Caco-2 (cell line): ENCODE data around the gene TACC3. TPM values are rescaled to one million over a fixed set of nuclear protein-coding genes. Genes with fewer than 3 reads are reported as not detected.
A peak's percentile ranks its signal among the peaks of the same experiment; 100 is the strongest.

Experiments
- BruUV-seq: library from RNA; stranded (reverse); fragments of 400-500 nt; replicated peaks from 2 replicates; lab custom pipeline; 2021; lab: Mats Ljungman, UMichigan
- CTCF ChIA-PET: fragments of 300-600 bp; sonication (Branson Sonifier 250); formaldehyde crosslinking; loops from one replicate; lab custom pipeline; 2022; ENCODE audit warnings: antibody characterized with exemption; lab: Charles Lee
- POLR2A ChIA-PET: fragments of 300-600 bp; sonication (Branson Sonifier 250); formaldehyde crosslinking; loops from one replicate; lab custom pipeline; 2022; ENCODE audit warnings: antibody characterized with exemption; lab: Charles Lee
- DNase-seq, 2 experiments: peaks; one replicate each; pipeline versions ENCODE4 v3.0.0 to v3.0.0-alpha.2; 2020 to 2022
- H3K27me3 ChIP-seq: replicated peaks from 2 replicates; pipeline ENCODE4 v1.6.0; 2011; ENCODE audit warnings: low read length; ENCODE audit not compliant: control insufficient read depth, insufficient read depth
- H3K36me3 ChIP-seq: 2 replicates; pipeline ENCODE4 v1.5.1; 2011; ENCODE audit warnings: low read length; ENCODE audit not compliant: control insufficient read depth, insufficient read depth
- H3K4me1 ChIP-seq: fragments of 250-450 bp; sonication (Bioruptor Pico); 2 replicates; pipeline ENCODE4 v1.5.1; 2020; ENCODE audit warnings: mild to moderate bottlenecking
- H3K4me3 ChIP-seq: 2 replicates; pipeline ENCODE4 v1.5.1; 2011; ENCODE audit warnings: low read depth, mild to moderate bottlenecking, control low read depth, low read length
- H3K9me3 ChIP-seq: fragments of 250-450 bp; sonication (Bioruptor Pico); 2 replicates; pipeline ENCODE4 v1.5.1; 2020; ENCODE audit warnings: mild to moderate bottlenecking, moderate library complexity
- H3K27ac Mint-ChIP-seq: one replicate; pipeline ENCODE4 v1.8.0; 2022; ENCODE audit warnings: mixed read lengths; ENCODE audit not compliant: unreplicated experiment
- H3K27me3 Mint-ChIP-seq: one replicate; pipeline ENCODE4 v1.8.0; 2022; ENCODE audit warnings: mixed read lengths; ENCODE audit not compliant: insufficient read depth, unreplicated experiment
- H3K36me3 Mint-ChIP-seq: one replicate; pipeline ENCODE4 v1.8.0; 2022; ENCODE audit warnings: mild to moderate bottlenecking, mixed read lengths; ENCODE audit not compliant: insufficient read depth, unreplicated experiment
- H3K4me1 Mint-ChIP-seq: one replicate; pipeline ENCODE4 v1.8.0; 2022; ENCODE audit warnings: low read depth, mixed read lengths; ENCODE audit not compliant: unreplicated experiment
- H3K4me3 Mint-ChIP-seq: one replicate; pipeline ENCODE4 v1.8.0; 2022; ENCODE audit warnings: mild to moderate bottlenecking, moderate library complexity, mixed read lengths; ENCODE audit not compliant: unreplicated experiment
- H3K9me3 Mint-ChIP-seq: one replicate; pipeline ENCODE4 v1.8.0; 2022; ENCODE audit warnings: mixed read lengths; ENCODE audit not compliant: unreplicated experiment
- CTCF ChIP-seq, 2 experiments: fragments of 200-600 bp in 1 of 2; IDR thresholded peaks; 1 replicate in 1 of 2; 2 replicates in 1 of 2; pipeline versions ENCODE4 v1.5.1 to v1.8.0; 2011 to 2022; ENCODE audit warnings: antibody characterized with exemption in 1 of 2, control low read depth in 1 of 2, inconsistent platforms in 1 of 2, low read depth in 1 of 2, low read length in 1 of 2, mild to moderate bottlenecking in 1 of 2, moderate library complexity in 1 of 2; ENCODE audit not compliant: insufficient read depth in 1 of 2, severe bottlenecking in 1 of 2, unreplicated experiment in 1 of 2
- intact Hi-C: fragments of 100-400 bp; cut with micrococcal nuclease; formaldehyde crosslinking; loops from one replicate; pipeline ENCODE4 v1.10.0; 2022; ENCODE audit not compliant: unreplicated experiment
- total RNA-seq: library from RNA; stranded (reverse); gene quantifications from 2 replicates; pipeline ENCODE4 v1.2.3, GENCODE V29; 2022

The TACC3 gene
- total RNA-seq, 1 experiment from 2014 or later: 106 TPM

DNA sequence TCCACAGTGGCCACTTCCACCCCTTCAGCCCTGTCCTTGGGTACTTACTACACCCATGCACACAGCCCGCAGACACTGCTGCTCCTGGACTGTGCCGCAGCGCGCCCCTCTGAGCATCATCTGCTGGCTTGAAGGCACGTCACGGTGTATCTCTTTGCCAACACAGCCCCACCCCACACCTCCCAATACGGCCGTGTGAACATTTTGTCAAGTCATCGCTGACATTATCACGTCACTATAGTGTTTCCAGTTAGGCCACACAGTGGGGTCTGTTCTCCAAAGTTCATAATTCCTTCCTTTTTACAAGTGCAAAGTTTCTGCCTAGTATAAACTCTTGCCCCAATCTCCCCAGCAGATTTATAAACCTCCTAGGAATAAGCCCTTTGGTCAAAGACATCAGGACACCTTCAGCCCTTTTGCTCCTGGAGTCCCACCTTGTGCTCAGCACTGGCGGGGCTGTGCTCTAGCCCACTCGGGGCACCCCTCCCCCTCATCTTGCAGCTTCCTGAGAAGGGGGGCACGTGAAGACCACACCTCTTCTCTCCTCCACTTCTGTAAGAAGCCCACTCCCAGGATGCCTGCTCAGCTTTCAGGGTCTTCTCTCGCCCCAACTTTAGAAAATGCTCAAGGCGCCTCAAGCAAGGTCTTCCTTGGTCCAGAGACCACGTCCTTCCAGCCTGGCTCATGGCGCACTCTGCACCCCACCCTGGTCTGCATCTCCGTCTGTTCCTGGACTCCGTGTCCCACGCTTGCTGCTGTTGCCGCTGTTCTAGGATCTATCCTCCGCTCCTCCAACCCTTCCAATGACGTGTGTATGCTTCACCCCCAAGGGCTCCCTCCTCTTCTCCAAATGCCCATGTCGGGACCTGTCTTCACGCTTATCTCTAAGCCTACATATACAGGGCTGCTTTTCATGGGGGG, 44.5 kb upstream of the TACC3 start:
- H3K36me3 Mint-ChIP-seq: no peaks in the 10 kb centered on the region
- DNase-seq: no peak
- CTCF ChIA-PET: no interaction called here

GRCh38 chr4:1678244-1678643, 43.1 kb upstream of the TACC3 start:
- Mint-ChIP-seq H3K36me3 (peaks cover 6% of the 10 kb centered on the region), H3K4me3 (no peak overlapping the region), H3K27ac (no peak overlapping the region), H3K9me3 (no peaks in the 10 kb centered on the region), H3K4me1 (peaks cover 8% of the 10 kb centered on the region), H3K27me3 (peaks cover 2% of the 10 kb centered on the region)
- BruUV-seq: no TSS peak
- TF ChIP-seq CTCF (IDR thresholded peaks at IDR 0.05; ENCODE audit: insufficient read depth in 1 of 2, low read depth in 1 of 2, low read length in 1 of 2, severe bottlenecking in 1 of 2, unreplicated experiment in 1 of 2): no peak
- Histone ChIP-seq H3K9me3 (no peaks in the 10 kb centered on the region), H3K4me3 (no peak overlapping the region), H3K4me1 (no peaks in the 10 kb centered on the region), H3K36me3 (no peaks in the 10 kb centered on the region), H3K27me3 (no peaks in the 10 kb centered on the region)
- no peak for DNase-seq
- ChIA-PET CTCF (no interaction called here), POLR2A (no interaction called here)
- intact Hi-C loops: no loop called here

More for the DNA sequence above, 44.5 kb upstream of the TACC3 start:
- no peak overlapping the region for H3K27ac Mint-ChIP-seq
- no TSS peak for BruUV-seq
- intact Hi-C loops: no loop called here
- Histone ChIP-seq H3K4me1 (no peaks in the 10 kb centered on the region), H3K27me3 (no peaks in the 10 kb centered on the region), H3K9me3 (no peaks in the 10 kb centered on the region), H3K4me3 (no peak overlapping the region), H3K36me3 (no peaks in the 10 kb centered on the region)
- no peak overlapping the region for H3K4me3 Mint-ChIP-seq
- no peaks in the 10 kb centered on the region for H3K9me3 Mint-ChIP-seq
- H3K27me3 Mint-ChIP-seq: peaks cover 2% of the 10 kb centered on the region
- POLR2A ChIA-PET: no interaction called here
- TF ChIP-seq CTCF (IDR thresholded peaks at IDR 0.05; ENCODE audit: insufficient read depth in 1 of 2, low read depth in 1 of 2, low read length in 1 of 2, severe bottlenecking in 1 of 2, unreplicated experiment in 1 of 2): no peak
- H3K4me1 Mint-ChIP-seq: no peaks in the 10 kb centered on the region

GRCh38 chr4:1682860-1683259, 38.5 kb upstream of the TACC3 start:
- intact Hi-C loops: no loop called here
- Histone ChIP-seq H3K9me3 (no peaks in the 10 kb centered on the region), H3K4me3 (no peak overlapping the region; the same call in 1 of the 2 replicates), H3K27me3 (no peaks in the 10 kb centered on the region), H3K4me1 (peaks cover 10% of the 10 kb centered on the region; the same call in 1 of the 2 replicates), H3K36me3 (no peaks in the 10 kb centered on the region)
- Mint-ChIP-seq H3K4me3 (peak overlapping the region; percentile 77), H3K4me1 (peaks cover 8% of the 10 kb centered on the region), H3K9me3 (no peaks in the 10 kb centered on the region), H3K36me3 (peaks cover 25% of the 10 kb centered on the region), H3K27me3 (no peaks in the 10 kb centered on the region), H3K27ac (peak overlapping the region; percentile 59)
- CTCF ChIA-PET: interaction anchor here (1.0 kb wide), 1 partner anchor 10 kb away, joined by 4 read pairs; no protein-coding TSS in a partner anchor
- TSS peak; percentile 70 for BruUV-seq
- POLR2A ChIA-PET: no interaction called here
- no peak for TF ChIP-seq CTCF (IDR thresholded peaks at IDR 0.05; ENCODE audit: insufficient read depth in 1 of 2, low read depth in 1 of 2, low read length in 1 of 2, severe bottlenecking in 1 of 2, unreplicated experiment in 1 of 2)
- DNase-seq: no peak
